ENCODE data around the gene PDE3A.

- TF ChIP-seq CEBPB (IDR thresholded peaks at IDR 0.05; ENCODE audit: low read depth, low read length) (no peak), CTCF (conservative IDR thresholded peaks at IDR 0.05; ENCODE audit: low read depth, low read length) (no peak), BHLHE40 (IDR thresholded peaks at IDR 0.05; ENCODE audit: low read depth, low read length) (no peak), POLR2A (IDR thresholded peaks at IDR 0.05; ENCODE audit: low read depth, low read length) (no peak)
Measured at GRCh38 chr12:20382117-20382516, 13.8 kb downstream of the PDE3A start.

All from IMR-90 (cell line).